HG03432 (cell line): ENCODE data around the gene SOX2.

Source experiments
- ATAC-seq: cut with Tn5 transposase; IDR thresholded peaks from one replicate; pipeline ENCODE4 v1.9.1; 2021; ENCODE audit warnings: mild to moderate bottlenecking, moderate library complexity; ENCODE audit not compliant: unreplicated experiment

SOX2 gene

GRCh38 chr3:181721046-181721875, 9.5 kb downstream of the SOX2 start:
- no peak for ATAC-seq

- no peak for ATAC-seq
Measured at GRCh38 chr3:181722156-181722555, 10.4 kb downstream of the SOX2 start.

DNA sequence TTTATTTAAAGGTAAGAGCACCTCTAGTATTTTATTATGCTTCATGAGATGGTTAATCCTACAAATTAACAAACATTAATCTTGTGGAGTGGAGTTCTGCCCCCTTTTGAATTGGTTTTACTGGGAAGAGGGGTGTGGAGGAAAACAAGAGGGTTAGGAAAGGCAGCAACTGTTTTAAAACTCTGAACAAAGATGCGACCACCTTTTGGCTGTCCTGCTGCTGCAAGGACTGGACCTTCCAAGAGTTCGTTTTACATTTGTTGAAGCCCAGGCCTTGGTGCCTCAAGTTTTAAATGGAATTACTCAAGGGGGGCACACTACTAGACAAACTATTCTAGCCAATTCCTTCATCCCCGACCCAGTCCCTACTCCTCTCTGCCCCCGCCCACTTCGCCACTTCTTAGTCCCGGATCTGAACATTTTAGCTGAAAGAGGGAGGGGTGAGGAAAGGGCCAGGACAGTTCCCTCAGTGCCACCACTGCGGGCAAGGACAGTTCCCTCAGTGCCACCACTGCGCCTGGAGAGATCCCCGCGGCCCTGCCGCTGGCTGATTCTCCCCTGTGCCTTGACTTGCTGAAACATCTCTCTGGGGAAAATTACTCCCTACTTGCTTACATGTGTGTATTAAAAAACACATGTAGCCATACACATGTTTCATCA, 11.2 kb downstream of the SOX2 start:
- ATAC-seq = no peak

DNA sequence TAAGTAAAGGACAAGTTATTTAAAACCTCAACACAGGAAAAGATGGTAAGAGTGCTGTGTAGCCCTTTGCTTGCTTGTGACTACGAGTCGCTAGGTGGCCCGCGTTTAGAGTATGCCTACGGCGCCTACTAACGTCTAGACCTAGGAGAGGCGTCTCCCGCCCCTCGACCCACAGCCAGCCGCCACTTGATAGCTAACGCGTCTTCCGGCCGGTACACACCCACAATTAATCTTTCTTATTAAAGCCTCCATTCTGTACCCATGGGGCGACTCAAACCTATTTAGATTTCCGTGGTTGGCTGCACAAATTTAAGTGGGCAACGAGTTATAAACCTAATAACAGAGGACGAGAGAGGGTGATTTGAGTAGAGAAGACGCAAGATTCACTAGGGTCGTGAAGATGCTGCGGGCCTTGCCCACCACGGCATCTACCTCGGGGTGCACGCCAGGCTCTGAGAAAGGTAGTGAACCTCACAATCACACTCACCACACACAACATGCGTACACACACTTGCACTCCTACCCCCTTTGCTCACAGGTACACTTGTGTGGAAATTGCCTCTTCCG, 12.0 kb downstream of the SOX2 start:
- no peak for ATAC-seq

- no peak for ATAC-seq
Measured at GRCh38 chr3:181724192-181724965, 12.7 kb downstream of the SOX2 start.

- ATAC-seq = no peak
Measured at GRCh38 chr3:181725131-181725731, 13.5 kb downstream of the SOX2 start.

GRCh38 chr3:181725830-181726229, 14.1 kb downstream of the SOX2 start:
- ATAC-seq = no peak

DNA sequence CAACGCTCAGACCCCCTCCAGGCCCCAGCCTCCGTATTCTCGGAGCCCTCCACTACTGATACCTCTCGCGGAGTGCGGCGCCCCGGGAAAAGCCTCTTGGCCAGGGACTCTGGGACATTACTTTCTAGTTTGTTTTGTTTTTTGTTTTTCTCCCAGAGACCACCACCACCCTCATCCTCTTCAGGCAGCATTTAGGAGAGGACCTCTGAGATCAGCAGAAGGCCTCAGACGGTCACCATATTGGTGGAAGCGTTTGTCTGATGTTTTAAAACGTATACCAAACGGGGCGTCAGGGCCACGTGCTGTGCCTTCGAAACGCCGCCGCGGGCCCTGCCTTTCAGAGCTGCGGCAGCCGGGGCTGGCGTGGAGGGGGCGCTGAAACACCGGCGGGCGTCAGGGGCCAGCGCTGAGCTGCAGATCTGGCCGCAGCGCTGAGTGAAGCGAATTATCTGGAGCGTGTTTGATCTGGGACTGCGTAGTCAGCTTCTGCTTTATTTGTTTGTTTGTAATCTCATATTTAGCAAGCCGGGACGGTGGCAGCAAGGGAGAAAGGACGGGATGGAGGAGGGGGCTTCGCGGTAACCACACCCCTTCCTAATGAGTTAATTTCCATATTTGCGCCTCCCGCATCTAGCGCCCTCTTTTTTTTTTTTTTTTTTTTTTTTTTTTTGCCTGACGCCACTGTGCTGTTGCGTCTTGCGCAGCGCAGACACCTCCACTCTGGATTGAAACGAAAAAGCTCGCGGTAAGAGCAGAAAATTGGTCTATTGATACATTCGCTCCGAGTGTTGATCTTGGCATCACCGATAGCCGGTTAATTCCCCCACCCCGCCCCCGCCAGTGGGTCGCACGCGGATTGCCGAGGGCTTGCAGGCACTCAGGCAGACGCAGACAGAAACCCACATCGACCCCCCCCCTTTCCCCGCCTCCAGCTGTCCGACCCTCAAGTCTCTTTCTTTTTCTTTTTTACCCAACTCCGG, 14.9 kb downstream of the SOX2 start:
- no peak for ATAC-seq

- ATAC-seq = no peak
Measured at GRCh38 chr3:181727341-181728032, 15.8 kb downstream of the SOX2 start.

DNA sequence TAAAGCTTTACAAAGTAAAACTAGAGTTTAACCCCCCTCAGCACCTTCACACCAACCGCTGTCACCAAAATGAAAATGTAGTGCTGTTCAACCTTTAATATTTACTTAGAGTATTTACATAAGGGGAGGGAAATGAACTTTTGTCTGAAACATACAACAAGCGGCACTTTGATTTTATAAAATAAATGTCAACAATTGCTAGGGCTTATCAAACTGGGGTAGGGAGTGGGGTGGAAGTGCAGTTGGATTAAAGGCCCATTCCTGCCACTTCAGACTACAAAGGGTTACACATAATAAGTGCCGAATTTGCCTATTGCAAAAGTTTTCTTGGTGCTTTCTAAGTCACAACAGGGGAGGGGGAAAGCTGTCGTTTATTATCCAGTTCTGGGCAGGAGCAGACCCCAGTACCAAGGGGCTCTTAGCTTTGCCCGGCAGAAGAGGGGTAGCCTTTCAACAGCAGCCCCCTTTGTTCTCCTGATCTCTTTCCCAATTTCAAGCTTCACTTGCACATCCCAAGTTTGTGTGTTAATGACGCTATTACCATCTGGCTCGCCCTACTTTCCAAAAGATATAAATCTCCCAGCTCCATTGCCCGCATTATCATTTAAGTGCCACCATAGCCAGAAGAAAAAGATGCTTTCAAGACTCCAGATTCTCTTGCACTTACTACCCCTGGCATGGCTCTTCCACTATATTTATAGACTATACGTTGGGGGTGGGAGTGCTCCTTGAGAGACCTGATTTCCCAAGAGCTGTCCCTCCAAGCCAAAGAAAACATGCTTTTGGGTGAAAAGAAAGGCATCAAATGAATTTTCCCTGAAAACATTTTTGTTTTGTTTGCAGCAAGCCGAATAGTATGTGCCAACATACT, 17.0 kb downstream of the SOX2 start:
- ATAC-seq = no peak

DNA sequence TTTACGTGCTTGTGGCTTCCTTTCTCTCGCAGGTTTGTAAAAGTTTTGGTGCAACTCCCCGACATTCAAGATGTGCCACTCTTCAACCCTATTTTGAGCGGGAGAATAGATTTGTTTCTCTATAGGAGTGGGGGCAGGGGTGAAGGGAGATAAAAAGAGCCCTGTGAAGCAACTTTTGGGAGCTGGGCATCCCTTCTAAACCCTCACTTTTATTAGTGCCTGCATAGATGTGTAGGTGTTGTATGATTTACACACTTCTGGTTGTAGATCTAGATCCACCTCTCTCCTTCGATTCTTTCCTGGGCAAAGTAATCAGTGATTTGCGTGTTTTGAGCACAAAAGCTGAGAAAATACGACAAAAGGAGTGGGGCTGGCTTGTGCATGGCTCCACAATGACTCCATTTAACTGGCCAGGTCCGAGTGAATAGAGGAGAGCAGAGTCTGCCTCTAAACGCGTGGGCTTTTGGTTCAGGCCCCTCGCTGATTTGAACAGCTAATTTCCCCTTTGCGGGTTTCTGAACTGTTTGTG, 17.7 kb downstream of the SOX2 start:
- no peak for ATAC-seq

DNA sequence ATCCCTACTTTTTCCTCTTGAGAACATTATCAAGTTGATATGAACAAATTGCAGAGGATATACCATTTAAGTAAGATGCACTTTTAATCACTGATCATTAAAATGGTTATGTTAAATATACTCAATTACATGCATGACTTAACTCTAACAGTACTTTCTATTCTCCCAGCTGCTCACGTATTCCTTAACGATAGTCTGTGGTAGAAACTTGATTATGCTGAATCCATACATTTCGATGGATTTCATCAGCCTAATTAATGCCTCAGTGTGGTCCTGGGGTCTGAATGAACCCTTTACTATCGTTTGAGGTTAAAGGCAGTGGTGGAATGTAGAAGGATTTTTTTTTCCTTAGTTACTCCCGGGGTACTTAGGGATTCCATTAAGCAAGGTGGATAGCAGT, 18.6 kb downstream of the SOX2 start:
- ATAC-seq = no peak

GRCh38 chr3:181730934-181731333, 19.2 kb downstream of the SOX2 start:
- ATAC-seq = no peak

- ATAC-seq = no peak
Measured at GRCh38 chr3:181735911-181736310, 24.2 kb downstream of the SOX2 start.

DNA sequence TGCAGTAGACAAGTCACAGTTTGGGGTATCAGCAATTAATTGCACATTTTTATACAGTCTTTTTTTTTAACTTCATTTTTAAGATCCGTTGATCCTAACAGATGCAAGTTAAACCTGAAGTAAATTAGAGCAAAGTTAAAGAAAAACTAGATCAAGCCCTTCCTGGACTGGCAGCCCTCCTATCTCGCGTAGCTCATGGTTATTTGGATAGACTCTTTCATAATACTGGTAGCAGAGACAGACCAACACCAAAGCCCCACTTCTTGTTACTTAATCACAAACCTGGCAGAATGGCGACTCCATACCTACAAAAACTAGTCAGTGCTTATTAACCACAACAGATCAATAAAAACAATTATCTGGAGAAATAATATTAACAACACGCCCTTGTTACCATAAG, 26.8 kb downstream of the SOX2 start:
- no peak for ATAC-seq

DNA sequence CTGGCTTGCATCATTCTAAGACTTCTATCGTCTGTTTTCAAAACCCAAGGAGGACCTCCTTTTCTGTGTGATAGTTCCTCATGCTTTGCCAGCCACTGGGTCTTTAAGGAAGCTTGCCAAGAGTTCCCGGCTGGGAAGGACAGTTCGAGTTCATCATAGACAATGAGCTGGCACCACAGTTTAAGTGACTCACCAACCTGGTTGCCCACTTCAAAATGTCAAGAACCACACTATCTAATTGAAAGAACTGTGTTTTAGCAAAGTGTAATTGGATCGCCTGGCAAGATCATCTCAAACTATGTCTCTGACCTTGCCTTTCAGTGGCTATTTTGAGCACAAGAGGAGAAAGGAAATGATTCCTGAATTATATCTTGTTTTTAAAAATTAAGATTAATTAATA, 27.9 kb downstream of the SOX2 start:
- no peak for ATAC-seq

DNA sequence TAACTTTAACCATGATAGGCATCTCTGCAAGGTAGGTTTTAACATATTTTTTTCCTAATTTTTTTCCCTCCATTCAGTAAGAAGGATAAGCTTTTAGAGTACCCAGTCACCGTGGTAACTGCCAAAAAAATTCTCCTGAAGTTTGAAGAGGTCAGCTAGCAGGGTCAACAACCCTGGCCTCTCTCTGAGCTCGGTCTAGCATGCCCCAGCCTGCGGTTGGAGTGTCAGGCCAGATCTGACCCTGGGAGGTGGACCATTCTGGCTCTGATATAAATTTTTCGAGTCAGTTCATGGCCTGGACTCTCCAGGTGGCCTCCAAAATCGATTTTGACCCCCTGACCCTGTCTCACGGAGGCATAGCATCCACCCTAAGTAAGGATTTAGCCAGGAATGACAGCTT, 29.7 kb downstream of the SOX2 start:
- no peak for ATAC-seq

DNA sequence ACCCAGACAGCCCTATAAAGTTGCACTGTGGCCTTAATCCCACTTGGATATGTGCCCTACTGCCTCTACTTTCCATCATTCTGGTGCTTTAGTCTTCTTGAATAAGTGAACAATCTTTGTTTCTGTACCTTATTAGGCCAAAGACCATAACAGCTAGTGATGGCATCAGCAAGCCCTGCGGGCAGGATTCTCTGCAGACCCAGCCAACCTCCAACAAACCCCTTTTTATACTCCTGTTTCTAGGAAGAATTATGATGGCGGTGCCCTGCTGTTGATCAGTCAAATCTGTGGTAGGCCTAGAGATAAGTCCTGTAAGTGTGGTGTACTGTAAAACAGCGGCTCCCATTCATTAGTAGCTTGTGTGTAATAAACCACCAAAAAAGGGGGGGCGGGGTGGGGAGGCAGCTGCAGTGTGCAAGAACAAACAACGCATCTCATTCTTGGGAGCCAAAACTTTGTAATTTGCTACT, 40.5 kb downstream of the SOX2 start:
- ATAC-seq = no peak
